ENCODE data around the gene SNTG2.
"Not testable (repeated sequence)": the region's sequence is repeated elsewhere in the genome, so short reads cannot be mapped to it uniquely, and the experiment has no call there.

Gene SNTG2

DNA sequence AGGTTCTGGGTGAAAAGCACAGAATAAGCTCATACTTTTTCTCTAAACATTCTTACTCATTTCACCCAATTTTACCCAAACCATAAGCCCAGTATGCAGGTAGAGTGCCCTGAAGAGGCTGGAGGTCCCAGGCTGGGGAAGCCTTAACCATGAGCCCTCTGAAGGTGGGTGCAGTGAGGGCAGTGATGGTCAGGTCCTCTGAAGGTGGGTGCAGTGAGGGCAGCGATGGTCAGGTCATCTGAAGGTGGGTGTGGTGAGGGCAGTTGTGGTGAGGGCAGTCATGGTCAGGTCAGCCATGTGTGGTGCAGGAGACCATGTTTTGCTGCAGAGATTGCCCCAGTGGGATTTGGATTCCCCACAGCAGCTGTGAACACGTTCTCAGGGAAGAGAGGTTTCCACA, 148.8 kb downstream of the SNTG2 start:
- DNase-seq (ENCODE audit: low read depth): no peak

DNA sequence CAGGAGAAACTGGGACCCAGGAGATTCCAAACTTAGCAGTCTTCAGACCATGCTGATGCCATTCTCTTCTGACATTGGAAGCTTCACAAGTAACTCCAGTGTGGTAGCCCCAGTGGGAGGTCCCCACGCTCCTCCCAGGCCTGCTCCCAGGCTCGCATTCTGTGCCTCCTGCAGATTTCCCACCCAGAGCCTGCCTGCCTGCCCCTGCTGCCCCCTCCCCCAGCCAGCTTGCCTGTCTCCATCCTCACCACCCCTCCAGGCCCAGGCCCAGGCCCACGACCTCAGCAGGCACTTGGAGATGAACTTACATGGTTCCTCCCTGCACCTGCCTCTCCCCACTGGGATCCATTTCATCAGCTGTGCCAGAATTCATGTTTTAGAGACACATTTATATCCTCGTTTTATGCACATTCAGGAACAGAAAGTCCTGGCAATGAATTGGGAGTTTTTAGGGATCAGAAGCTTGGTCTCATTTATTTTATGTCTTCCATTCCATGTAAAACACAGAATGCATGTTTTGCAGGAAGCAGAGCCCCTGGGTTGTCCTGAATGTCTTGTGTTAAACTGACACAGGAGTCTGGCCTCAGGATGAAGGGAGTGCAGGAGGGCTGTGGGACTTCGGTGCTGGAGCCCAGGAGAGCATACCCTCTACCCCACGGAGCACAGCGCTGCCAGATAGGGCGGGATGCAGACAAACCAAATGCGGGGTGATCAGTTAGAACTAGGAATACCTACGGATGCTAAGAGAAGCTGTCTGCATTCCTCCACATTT, 150.5 kb downstream of the SNTG2 start:
- DNase-seq (ENCODE audit: low read depth): no peak

DNA sequence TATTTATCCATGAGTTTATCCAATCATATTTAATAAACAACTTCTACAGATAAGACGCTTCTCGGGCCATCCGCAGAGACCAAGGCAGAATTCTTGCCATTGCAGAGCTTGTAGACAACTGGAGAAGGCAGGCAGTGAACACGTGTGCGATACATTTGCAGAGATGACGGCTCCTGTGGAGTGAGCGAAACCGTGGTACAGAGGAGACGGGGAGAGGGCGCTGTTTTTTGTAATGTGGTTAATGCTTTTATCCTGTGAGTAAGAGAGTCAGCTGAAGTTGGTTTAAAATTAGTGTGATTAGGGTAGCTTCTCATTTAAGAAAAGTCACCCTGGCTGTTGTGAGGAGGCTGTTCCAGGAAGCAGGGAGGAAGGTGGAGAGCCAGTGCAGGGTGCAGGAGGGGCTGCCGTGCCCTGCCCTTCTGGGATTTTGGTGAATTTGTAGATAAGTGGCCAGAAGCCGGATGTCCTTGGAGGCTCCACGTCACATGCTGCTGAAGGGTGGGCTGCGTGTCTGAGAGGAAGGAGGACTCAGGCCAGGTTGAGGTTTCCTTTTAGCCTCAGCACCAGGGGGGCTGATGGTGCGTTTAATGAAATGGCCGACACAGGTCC, 151.4 kb downstream of the SNTG2 start:
- DNase-seq (ENCODE audit: low read depth): no peak

DNA sequence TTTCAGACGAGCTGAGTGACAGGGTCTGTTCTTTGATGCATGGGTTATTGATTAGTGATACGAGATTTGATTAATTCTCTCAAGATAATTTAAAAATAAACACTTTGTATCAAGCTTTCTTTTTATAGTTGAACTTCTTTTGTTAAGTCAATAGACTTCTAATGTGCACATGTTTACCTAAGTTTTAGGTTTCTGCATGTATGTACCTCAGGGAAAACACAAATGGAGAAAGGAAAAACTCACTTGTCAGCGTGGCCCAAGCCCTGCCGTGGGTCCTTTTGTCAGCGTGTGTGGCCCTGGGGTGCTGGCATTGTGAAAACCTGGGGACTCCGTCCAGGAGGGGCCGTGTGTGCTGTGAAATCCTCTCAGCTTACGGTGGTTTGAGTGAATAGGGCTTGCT, 153.7 kb downstream of the SNTG2 start:
- no peak for DNase-seq (ENCODE audit: low read depth)

DNA sequence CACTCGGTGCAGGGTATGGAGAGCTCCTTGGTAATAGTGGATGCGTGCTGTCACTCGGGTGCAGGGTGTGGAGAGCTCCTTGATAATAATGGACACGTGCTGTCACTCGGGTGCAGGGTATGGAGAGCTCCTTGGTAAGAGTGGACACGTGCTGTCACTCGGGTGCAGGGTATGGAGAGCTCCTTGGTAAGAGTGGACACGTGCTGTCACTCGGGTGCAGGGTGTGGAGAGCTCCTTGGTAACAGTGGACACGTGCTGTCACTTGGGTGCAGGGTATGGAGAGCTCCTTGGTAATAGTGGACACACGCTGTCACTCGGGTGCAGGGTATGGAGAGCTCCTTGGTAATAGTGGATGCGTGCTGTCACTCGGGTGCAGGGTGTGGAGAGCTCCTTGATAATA, 155.7 kb downstream of the SNTG2 start:
- not testable (repeated sequence) for DNase-seq (ENCODE audit: low read depth)

DNA sequence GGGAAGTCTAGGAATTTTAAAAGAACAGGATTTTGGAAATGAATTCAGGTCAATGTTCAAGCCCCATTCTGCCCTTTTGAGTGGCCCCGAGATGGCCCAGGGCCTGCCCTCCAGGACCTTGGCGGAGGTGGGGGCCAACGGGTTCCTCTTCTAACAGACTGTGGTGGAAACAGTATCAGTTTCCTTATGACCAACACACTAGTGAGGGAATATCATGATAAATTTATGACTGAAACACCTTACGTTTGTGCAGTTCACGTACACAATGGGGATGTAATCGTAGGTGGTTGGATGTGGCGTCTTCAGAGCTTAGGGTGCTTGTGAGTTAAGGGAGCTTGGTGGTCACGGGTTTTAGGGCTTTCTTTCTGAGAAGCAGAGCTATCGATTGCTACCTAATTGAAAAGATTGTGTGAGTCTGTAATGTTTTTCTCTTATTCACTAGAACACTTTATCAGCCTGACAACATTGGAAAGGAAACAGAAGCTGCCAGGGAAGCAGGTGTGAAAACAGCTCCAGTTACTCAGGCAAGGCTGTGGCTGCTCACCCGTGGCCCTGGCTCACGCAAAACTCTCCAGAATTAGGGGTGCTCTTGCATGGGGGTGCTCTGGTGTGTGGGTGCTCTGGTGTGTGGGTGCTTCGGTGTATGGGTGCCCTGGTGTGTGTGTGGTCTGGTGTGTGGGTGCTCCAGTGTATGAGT, 165.3 kb downstream of the SNTG2 start:
- DNase-seq (ENCODE audit: low read depth): no peak

DNA sequence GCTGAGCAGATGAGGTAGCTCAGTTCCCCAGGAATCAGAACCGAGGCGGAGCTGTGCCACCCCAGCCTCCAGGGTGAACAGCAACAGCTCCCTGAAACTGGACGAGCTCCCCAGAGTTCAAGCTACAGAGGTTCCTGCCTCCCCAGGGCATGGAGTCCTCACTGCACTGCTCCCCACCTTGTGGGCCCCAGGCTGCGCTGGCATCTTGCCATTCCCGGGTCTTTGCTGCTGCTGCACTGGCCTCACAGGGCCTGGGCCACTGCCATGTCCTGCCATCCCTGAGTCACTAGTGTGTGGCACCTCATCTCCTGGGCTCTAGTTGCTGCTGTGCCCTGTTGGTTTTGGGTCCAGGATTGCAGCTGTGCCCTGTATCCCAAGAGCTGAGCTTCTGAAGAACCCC, 166.9 kb downstream of the SNTG2 start:
- DNase-seq (ENCODE audit: low read depth): no peak

DNA sequence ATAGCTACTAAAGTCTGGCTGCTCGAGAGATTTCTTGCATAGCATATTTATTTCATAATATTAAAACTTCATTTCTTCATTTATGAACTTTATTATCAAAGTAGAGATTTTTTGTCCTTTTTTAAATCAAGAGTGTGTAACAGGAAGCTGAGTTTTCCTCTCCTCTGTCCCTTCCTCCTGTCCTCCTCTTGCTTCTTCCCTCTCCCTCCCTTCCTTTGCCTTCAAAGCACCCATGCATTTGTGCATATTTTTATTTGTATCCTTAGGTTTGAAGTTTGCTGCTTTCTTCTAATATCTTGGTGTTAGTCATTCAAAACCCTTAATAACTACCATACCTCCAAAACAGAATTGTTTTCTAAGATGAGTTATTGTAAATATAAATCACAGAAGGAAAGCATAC, 174.6 kb downstream of the SNTG2 start:
- no peak for DNase-seq (ENCODE audit: low read depth)

DNA sequence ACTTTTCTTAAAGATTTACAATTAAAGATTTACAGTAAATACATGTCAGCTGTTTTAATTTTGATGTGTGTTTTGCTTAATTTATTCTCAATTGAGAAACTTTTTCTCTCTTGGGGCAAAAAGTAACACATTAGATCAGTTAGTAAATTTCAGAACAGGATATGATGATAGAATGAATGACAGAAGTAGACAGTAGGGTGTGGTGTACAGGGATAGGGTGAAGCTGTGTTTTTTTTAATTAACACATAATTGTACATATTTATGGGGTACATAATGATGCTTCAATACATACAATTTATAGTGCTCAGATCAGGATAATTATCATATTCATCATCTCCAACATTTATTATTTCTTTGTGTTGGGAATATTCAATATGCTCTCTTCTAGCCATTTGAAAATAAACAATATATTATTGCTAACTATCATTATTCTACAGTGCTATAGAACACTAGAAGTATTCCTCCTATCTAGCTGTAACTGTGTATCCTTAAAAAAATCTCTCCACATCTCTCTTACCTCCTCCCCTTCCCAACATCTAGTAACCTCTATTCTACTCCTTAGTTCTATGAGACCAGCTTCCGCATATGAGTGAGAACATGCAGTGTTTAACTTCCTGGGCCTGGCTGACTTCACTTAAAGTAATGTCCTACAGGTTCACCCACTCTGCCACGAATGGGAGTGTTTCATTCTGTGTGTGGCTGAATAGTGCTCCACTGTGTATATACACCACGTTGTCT, 175.2 kb downstream of the SNTG2 start:
- DNase-seq (ENCODE audit: low read depth): no peak

DNA sequence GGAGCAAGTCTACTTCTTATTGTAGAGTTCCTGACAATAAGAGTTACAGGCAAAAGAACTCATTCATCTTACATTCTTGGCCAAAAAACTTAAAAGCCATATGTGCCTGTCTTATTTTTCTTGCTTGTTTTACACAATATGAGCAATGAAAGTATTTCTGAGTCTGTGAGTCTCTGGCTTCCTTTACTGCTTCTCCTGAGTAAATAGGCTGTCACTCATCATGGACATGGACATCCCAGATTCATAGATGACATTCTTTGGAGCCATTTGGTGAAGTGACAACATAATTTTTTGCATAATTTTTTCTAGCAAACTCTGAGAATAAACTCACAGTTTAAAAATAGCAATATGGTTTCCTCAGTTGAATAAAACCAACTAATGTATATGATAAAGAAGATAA, 179.3 kb downstream of the SNTG2 start:
- DNase-seq (ENCODE audit: low read depth): no peak

DNA sequence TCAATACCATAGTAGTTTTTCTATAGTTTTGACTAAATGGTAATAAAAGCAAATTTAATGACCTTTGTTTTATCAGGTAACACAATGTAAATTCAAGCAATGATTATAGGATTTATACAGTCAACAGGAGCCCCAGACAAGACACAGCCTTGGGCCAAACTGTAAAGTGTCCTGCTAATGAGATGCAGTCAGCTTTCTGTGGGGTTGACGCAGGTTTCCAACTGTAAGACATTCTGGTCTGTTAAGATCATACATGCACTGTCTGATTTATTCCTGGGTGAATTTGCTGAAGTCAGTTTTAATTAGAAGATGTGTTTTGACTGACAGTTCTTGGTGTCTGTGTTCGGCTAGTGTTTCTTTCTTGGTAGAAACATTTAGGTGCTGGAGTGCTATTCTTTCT, 180.3 kb downstream of the SNTG2 start:
- DNase-seq (ENCODE audit: low read depth): no peak

DNA sequence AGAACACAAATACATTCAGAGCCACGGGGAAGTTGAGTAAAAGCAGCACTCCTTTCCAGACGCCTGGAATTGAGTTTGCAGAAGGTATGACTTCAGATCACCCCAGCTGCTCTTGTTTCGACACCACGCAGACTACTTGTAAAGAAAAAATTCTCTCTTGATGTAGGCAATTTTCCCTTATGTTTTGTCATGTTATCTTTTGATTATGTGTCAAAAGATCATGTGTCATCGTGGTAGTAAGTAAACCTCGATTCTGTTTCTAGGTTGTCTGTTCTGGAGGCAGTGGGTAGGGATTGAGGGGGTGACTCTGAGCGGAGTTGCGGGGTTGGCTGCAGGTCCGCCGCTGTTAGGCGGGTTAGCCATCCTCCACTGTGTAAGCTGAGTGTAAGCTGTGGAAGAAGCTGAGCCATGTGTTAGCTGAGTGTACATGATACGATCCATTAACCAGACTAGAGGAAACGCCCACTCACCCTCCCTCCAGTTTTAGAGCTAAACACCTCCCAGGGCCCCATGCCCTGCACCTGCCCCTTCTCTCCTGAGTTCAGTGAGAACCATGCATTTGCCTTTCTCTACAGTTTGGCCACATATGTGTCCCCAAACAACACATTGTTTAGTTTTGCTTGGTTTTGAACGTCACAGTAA, 181.8 kb downstream of the SNTG2 start:
- no peak for DNase-seq (ENCODE audit: low read depth)

DNA sequence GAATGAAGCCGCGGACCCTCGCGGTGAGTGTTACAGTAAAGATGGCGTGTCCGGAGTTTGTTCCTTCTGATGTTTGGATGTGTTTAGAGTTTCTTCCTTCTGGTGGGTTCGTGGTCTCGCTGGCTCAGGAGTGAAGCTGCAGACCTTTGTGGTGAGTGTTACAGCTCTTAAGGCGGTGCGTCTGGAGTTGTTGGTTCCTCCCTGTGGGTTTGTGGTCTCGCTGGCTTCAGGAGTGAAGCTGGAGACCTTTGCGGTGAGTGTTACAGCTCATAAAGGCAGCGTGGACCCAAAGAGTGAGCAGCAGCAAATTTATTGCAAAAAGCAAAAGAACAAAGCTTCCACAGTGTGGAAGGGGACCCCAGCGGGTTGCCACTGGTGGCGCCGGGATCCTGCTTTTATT, 183.2 kb downstream of the SNTG2 start:
- DNase-seq (ENCODE audit: low read depth): not testable (repeated sequence)

DNA sequence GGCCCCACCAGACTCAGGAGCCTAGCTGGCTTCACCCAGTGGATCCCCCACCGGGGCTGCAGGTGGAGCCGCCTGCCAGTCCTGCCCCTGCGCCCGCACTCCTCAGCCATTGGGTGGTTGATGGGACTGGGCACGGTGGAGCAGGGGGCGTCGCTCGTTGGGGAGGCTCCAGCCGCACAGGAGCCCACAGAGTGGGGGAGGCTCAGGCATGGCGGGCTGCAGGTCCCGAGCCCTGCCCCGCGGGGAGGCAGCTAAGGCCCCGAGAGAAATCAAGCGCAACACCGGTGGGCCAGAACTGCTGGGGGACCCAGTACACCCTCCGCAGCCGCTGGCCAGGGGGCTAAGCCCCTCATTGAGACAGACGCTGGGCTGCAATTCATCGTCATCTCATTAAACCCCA, 184.0 kb downstream of the SNTG2 start:
- DNase-seq (ENCODE audit: low read depth): no peak

DNA sequence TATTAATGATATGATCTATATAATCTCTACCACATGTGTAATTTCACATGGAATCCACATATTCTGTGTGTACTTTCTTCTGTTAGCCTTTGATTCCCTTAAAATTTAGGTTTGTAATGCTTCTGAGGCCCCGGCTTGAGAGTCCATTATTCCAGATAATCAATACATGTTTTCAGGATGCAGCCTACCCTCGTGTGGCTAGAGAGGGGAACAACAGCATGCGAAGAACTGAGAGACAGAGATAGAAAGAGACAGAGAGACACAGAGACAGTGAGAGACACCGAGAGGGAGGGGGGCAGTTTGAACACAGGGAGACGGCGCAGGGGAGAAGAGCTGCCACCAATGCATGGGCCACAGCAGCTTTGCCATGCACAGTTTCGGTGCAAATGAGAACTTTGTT, 185.4 kb downstream of the SNTG2 start:
- no peak for DNase-seq (ENCODE audit: low read depth)

DNA sequence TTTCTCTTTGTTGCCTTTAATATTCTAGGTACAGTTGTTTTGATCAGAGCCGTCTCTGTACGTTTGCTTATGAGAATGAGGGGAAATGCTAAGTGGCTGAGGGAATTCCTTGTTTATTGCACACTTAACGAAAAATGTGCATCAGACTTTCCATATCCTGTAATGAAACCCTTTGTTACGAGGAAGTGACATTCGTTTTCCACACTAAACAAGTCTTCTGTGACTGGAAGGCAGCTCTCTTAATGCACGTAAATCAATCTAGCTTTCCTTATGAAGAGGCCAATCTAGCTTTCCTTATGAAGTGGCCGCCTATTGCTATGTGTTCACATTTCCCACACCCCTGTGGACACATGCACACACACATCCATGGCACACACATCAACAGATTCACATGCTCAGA, 186.2 kb downstream of the SNTG2 start:
- no peak for DNase-seq (ENCODE audit: low read depth)

DNA sequence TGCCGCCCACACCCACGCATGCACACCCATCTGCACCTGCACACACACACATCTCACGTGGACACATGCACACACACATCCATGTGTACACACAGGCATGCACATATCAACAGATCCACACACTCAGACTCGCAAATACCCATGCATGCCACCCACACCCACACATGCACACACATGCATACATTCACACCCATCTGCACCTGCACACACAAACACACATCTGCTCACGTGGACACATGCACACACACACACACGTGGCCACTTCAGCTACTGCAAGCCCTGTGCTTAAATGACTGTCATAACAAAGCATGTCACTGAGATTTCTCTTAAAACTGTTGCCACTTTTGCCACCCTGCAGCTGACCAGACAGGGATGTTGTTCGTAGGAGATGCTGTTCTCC, 186.6 kb downstream of the SNTG2 start:
- no peak for DNase-seq (ENCODE audit: low read depth)

DNA sequence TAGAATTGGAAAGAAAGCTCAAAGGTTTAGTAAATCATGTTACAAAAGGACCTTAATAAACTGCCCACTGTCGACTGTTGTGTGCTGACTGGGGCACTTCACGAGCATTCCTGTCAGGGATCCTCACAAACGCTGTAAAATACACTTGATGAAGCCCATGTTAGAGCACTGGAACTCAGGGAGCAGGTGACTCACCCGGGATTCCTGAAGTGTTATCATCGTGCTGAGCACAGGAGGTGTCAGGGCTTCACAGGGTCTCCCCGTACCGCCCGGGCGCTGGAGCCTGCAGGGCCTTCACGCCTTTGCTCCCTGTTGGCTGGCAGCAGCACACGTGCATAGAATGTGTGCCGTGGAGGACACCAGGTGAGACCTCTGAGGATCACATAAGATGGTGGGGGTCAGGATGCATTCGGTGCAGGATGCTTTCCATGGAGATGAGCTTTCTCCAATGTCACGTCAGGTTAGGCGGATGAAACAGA, 187.3 kb downstream of the SNTG2 start:
- no peak for DNase-seq (ENCODE audit: low read depth)

DNA sequence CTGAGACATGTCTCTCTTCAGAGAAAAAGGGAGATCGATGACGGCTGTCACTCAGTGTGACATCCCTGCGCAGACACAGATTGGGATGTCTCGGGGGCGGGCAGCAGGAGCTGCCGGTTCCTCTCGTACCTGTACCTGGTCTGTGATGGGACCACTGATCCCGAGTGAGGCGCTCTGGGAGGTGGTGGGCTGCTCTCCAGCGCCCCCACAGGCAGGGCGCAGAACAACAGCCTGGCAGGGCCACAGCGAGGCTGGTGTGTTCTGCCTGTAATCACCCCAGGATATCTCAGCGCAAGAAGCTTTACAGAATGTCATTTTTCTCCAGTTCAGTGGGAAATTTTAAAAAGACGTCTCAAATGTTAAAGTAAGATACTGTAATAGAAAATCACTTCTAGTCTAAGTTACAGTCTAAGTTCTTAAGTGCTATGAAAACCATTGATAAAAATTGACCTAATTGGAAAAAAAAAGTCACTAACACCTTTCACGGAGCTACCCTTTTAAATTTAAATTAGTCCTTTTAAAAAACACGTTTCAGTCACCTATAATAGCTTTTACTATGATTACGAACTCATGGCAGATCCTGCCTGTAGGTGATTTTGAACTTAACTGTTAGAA, 189.8 kb downstream of the SNTG2 start:
- DNase-seq (ENCODE audit: low read depth): no peak

DNA sequence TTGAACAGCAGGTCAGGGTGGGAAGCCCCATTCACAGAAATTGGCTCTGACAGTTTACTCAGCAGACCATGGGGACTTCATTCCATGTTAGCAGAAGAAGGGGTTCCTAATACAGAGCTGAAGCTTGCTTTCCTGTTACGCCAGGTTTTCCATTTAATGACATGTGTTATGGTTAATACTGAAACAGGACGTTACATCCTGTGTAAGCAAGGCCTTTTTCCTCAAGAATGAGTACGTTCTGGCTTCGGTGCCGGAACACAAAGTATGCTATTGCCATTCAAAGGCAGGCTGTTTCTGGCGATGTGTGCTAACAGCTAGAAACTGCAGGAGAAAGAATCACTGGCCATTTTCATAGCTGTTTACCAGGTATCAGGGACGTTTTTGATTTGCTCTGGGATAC, 190.4 kb downstream of the SNTG2 start:
- no peak for DNase-seq (ENCODE audit: low read depth)

DNA sequence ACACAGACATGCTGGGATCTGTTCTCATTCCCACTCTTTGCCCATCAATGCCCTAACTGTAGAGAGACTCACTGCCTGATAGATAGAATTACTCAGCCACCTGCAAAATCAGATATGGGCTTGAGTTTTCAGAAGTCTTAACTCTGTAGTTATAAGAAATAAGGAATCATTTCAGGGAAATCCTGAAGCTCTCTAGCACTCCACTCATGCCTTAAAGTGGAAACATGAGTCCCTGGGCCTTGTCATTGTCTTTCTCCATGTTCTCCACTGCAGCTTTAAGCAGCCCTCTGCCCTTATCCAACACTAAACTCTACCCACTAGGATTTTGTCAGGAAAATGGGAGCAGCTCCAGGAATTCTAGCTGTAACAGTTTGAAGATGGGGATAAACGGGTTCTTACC, 192.5 kb downstream of the SNTG2 start:
- DNase-seq (ENCODE audit: low read depth): no peak
